Heart right ventricle (tissue), 16 donors: ENCODE measurements around the gene C11orf21. TPM values are rescaled to one million over a fixed set of nuclear protein-coding genes. Genes with fewer than 3 reads are reported as not detected.

Experiments used
- ATAC-seq, 8 donors: fragments of 200-7000 bp; cut with Tn5 transposase; one replicate each; pipeline ENCODE4 v1.9.1; 2020; ENCODE audit warnings: mild to moderate bottlenecking in 8 of 8, moderate library complexity in 8 of 8, moderate number of reproducible peaks in 1 of 8
- DNase-seq, 2 donors: peaks; one replicate each; pipeline ENCODE4 v3.0.0-alpha.2; 2020
- H3K27ac ChIP-seq, 10 donors: fragments of 200-600 bp; sonication (generic) in 2 of 10; one replicate each; pipeline versions ENCODE4 v1.5.0 to v1.8.0; 2020 to 2022; ENCODE audit warnings: mild to moderate bottlenecking in 3 of 10
- H3K27me3 ChIP-seq, 7 donors: fragments of 200-600 bp; one replicate each; pipeline ENCODE4 v1.8.0; 2021 to 2022; ENCODE audit warnings: mild to moderate bottlenecking in 2 of 7
- H3K36me3 ChIP-seq, 9 donors: fragments of 200-600 bp; sonication (generic) in 1 of 9; one replicate each; pipeline versions ENCODE4 v1.5.0 to v1.8.0; 2020 to 2022; ENCODE audit warnings: mild to moderate bottlenecking in 2 of 9
- H3K4me1 ChIP-seq, 9 donors: fragments of 200-600 bp; sonication (generic) in 1 of 9; one replicate each; pipeline versions ENCODE4 v1.5.0 to v1.8.0; 2020 to 2022; ENCODE audit warnings: mild to moderate bottlenecking in 4 of 9
- H3K4me3 ChIP-seq, 10 donors: fragments of 200-600 bp; sonication (generic) in 2 of 10; one replicate each; pipeline versions ENCODE4 v1.5.0 to v1.8.0; 2020 to 2022; ENCODE audit warnings: mild to moderate bottlenecking in 7 of 10, moderate library complexity in 2 of 10
- H3K9me3 ChIP-seq, 11 donors: fragments of 200-600 bp in 10 of 11; sonication (generic) in 2 of 11; one replicate each; pipeline versions ENCODE4 v1.5.0 to v1.8.0; 2013 to 2022; ENCODE audit warnings: mild to moderate bottlenecking in 2 of 11, control low read depth in 1 of 11, moderate library complexity in 1 of 11
- WGBS, 2 donors: extraction: QIAGEN DNeasy Blood & Tissue Kit; methylation state at CpG; one replicate each; pipeline ENCODE4 v1.1.7; 2013; ENCODE audit warnings: inconsistent platforms in 1 of 2; 5-methylcytosine and 5-hydroxymethylcytosine counted together
- intact Hi-C, 10 donors: fragments of 100-400 bp; cut with DNase I; formaldehyde crosslinking; loops; one replicate each; pipeline versions ENCODE4 v1.11.1 to v1.14.2; 2022
- polyA plus RNA-seq, 2 donors: library from polyadenylated mRNA; stranded (reverse); fragments of 200-250 nt; gene quantifications; one replicate each; pipeline ENCODE4 v1.2.3, GENCODE V29; 2013
- total RNA-seq, 10 donors: library from RNA; stranded (reverse); fragmentation: NEBNext Ultra II Directional in 3 of 10; extraction: Animal tissue kit (Norgen Biotek cat#: 25700) in 3 of 10; gene quantifications; one replicate each; pipeline versions ENCODE4 v1.2.1 to v1.2.4, GENCODE V29; 2021 to 2023
- TF ChIP-seq, protein P1 (sequence below), 9 donors: fragments of 200-600 bp; sonication (generic) in 2 of 9; IDR thresholded peaks; one replicate each; pipeline versions ENCODE4 v1.5.0 to v1.8.0; 2021 to 2022; ENCODE audit warnings: antibody characterized with exemption in 9 of 9, mild to moderate bottlenecking in 5 of 9, moderate library complexity in 1 of 9
- donor health status: Arrhythmogenic right ventricular cardiomyopathy.
- donor health status: ischemic (EF 13 %, LVEDD 7.1; RV severe dilation, severe dysfunction).
- donor health status: healthy with polysubstance abuse.
- donor health status: DM: no; HTN: yes; CAD: no.
- donor health status: DM: no; HTN: no; CAD: no.
- donor health status: ischemic (EF 25% LVEDD 6.9; RV normal size, moderate dysfunction).
- donor health status: ischemic (EF 25% LVEDD 5.7; RV mildly dilated, moderate dysfunction).
- donor health status: healthy.
- donor health status: DM: yes; HTN: yes; CAD: no.
- donor health status: Ischemic cardiomyopathy.
- donor health status: ischemic (EF 35%, LVEDD 5.7; RV mildly dilated, moderate dysfunction).
- donor health status: nonischemic (EF 11% LVEDD 7.7; RV severe dilation, severe dysfunction).
- donor health status: DM: yes; HTN: yes; CAD: no.
- donor health status: PGD.
- donor health status: ischemic (EF 29% LVEDD 5.4; RV normal size, mild dysfunction).
- donor health status: nonischemic (EF 23%, LVEDD 6.1; RV moderate dilation, normal function).

C11orf21 gene
- total and polyA plus RNA-seq, 12 donors: 2.6 to 73.4 (median 31.1) TPM

DNA sequence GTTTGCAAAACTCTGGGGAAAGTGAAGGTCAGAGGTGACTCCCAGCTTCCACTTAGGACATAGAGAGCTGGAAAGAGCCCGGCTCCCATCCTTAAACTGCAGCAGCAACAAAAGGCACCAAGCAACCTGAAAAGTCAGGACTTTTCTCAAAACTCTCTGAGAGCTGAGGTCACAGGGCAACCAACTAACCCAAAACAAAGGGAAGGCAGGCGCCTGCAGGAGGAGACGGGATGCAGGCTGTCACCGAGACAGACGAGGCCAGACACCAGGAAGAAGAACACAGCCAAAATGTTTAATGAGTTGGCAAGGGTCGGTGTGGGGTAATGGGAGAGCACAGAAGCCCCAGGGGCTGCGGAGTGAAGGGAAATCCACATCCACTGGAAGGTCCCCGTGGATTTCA, 51.2 kb downstream of the C11orf21 start:
- no peaks in the 10 kb centered on the region for H3K4me1 ChIP-seq
- no peak for ATAC-seq
- H3K9me3 ChIP-seq: peaks cover 0 to 17% (median 0%) of the 10 kb centered on the region in 11 donors
- TF ChIP-seq, protein P1, sequence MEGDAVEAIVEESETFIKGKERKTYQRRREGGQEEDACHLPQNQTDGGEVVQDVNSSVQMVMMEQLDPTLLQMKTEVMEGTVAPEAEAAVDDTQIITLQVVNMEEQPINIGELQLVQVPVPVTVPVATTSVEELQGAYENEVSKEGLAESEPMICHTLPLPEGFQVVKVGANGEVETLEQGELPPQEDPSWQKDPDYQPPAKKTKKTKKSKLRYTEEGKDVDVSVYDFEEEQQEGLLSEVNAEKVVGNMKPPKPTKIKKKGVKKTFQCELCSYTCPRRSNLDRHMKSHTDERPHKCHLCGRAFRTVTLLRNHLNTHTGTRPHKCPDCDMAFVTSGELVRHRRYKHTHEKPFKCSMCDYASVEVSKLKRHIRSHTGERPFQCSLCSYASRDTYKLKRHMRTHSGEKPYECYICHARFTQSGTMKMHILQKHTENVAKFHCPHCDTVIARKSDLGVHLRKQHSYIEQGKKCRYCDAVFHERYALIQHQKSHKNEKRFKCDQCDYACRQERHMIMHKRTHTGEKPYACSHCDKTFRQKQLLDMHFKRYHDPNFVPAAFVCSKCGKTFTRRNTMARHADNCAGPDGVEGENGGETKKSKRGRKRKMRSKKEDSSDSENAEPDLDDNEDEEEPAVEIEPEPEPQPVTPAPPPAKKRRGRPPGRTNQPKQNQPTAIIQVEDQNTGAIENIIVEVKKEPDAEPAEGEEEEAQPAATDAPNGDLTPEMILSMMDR (IDR thresholded peaks at IDR 0.05): no peak
- DNase-seq: no peak
- H3K4me3 ChIP-seq: no peak overlapping the region
- H3K27ac ChIP-seq: no peak overlapping the region
- WGBS, 2 donors: 67 to 69% methylated on average over 8 of the region's 8 CpGs
- intact Hi-C loops: no loop called here
- H3K27me3 ChIP-seq: peaks cover 0 to 18% (median 6%) of the 10 kb centered on the region in 7 donors
- H3K36me3 ChIP-seq: no peaks in the 10 kb centered on the region

- peaks cover 0 to 18% (median 6%) of the 10 kb centered on the region in 7 donors for H3K27me3 ChIP-seq
Measured at GRCh38 chr11:2250041-2250440, 51.7 kb downstream of the C11orf21 start.

DNA sequence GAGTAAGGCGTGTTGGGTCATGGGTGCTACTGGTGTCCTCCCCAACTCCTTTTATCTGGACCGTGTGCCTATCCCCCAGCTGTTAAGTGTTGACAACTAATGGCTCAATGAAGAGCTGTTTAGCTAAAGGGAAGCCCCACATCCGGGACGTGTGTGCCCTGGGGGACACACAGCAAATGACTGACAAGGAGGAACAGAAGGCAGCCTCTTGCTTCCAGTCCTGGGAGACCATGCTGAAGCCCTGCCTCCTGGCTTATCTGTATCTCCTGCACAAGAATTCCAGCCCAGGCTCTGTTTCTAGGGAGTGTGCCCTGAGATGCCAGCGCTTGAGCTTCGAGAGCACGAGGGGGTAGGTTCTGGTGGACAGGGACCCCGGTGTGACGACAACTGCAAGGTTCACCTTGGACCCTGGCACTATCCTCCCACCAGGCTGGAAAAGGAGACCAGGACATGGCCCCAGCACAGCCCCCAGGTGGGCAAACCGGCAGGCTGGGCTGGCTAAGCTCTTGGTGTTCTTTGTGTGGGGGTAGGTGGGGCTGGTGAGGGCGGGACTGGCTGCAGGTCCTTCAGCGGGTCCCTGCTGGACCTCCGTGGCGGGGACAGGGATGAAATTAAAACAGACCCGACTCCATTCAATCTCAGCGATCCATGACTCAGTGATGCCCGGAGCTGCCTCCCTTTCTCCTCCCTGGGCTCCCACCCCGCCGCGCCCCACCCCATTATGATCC, 52.4 kb downstream of the C11orf21 start:
- peaks cover 0 to 22% (median 6%) of the 10 kb centered on the region in 7 donors for H3K27me3 ChIP-seq
- intact Hi-C loops: no loop called here
- no peak for DNase-seq
- H3K36me3 ChIP-seq: no peaks in the 10 kb centered on the region
- H3K4me1 ChIP-seq: no peaks in the 10 kb centered on the region
- WGBS, 2 donors: 77 to 78% methylated on average over 20 of the region's 20 CpGs
- H3K4me3 ChIP-seq: no peak overlapping the region
- H3K27ac ChIP-seq: no peak overlapping the region
- no peak for ATAC-seq
- H3K9me3 ChIP-seq: peaks cover 0 to 6% (median 0%) of the 10 kb centered on the region in 11 donors
- TF ChIP-seq, protein P1 (IDR thresholded peaks at IDR 0.05): no peak

More at GRCh38 chr11:2250041-2250440, 51.7 kb downstream of the C11orf21 start:
- H3K9me3 ChIP-seq: peaks cover 0 to 13% (median 0%) of the 10 kb centered on the region in 11 donors
- ATAC-seq (no peak), DNase-seq (no peak)
- intact Hi-C loops: no loop called here
- H3K4me1 ChIP-seq: no peaks in the 10 kb centered on the region
- no peaks in the 10 kb centered on the region for H3K36me3 ChIP-seq
- TF ChIP-seq, protein P1 (IDR thresholded peaks at IDR 0.05): no peak
- H3K27ac ChIP-seq: no peak overlapping the region
- 84 to 86% methylated on average over 9 of the region's 9 CpGs for WGBS, 2 donors
- H3K4me3 ChIP-seq: no peak overlapping the region

DNA sequence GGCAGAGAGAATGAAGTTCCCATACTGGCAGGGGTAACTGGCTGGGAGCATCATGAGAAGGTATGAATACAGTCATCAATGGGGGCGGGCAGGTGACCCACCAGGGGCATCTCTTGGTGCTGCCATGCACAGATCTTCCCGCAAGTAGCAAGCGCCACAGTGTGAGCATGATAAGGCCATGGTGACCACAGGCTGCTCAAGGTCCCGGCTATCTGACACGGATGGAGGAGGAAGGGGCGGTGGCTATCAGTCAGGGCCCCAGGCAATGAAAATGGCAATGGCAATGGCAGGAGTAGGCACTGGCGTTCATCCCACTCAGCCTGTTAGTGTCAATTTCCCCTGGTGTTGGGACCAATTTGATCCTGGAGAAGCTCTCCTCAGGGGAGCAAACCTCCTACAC, 53.0 kb downstream of the C11orf21 start:
- Histone ChIP-seq H3K9me3 (no peaks in the 10 kb centered on the region), H3K27ac (no peak overlapping the region), H3K27me3 (peaks cover 0 to 28% (median 6%) of the 10 kb centered on the region in 7 donors), H3K36me3 (no peaks in the 10 kb centered on the region), H3K4me1 (no peaks in the 10 kb centered on the region), H3K4me3 (no peak overlapping the region)
- no peak for ATAC-seq
- WGBS, 2 donors: 85 to 89% methylated on average over 7 of the region's 7 CpGs
- intact Hi-C loops: no loop called here
- TF ChIP-seq, protein P1 (IDR thresholded peaks at IDR 0.05): no peak
- DNase-seq: no peak
